ENCODE results near the gene OGDHL.
"Not testable (repeated sequence)": the region's sequence is repeated elsewhere in the genome, so short reads cannot be mapped to it uniquely, and the experiment has no call there.

Gene OGDHL

DNA sequence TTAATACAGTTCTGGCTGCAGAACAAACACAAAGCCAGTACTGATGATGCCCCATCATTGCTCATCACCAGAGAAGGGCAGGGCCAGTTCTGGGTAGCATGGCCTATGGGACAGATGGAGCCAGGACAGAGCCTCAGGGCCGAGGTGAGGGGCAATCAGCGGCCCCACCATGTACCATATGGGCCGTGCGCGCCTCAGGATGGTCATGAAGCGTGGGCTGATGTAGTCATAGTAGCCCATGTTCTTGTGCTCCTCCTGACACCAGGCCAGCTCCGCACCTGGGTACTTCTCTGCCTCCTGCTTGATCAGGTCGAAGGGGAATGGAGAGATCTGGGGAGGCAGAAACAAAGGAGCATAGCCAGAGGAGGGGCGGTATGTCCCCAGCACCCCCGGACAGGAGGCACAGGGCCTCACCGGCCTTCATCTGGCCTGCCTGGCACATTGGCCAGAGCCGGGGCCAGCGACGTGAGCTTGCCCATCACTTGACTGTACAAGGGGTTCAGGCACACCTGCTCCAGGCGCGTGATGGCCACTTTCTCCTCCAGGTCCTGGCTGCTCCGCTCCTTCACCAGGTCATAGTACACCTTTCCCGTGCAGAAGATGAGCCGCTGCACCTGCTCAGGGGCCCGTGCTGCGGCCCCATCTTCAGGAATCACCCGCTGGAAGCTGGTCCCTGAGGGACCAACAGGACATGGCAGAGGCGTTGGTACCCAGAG, 26.1 kb downstream of the OGDHL start:
- in situ Hi-C loops (cut with HindIII; ENCODE audit: low pct_ligation_motif_present, low sequenced_read_pairs) = no loop called here
- no peaks in the 10 kb centered on the region for H3K27me3 ChIP-seq (replicated peaks)
- H3K36me3 ChIP-seq (replicated peaks) = no peaks in the 10 kb centered on the region
- no peak overlapping the region for H3K4me3 ChIP-seq (ENCODE audit: low read depth, low read length)
- H3K27ac ChIP-seq = no peak overlapping the region
- DNase-seq = no peak
- TF ChIP-seq, protein P1, sequence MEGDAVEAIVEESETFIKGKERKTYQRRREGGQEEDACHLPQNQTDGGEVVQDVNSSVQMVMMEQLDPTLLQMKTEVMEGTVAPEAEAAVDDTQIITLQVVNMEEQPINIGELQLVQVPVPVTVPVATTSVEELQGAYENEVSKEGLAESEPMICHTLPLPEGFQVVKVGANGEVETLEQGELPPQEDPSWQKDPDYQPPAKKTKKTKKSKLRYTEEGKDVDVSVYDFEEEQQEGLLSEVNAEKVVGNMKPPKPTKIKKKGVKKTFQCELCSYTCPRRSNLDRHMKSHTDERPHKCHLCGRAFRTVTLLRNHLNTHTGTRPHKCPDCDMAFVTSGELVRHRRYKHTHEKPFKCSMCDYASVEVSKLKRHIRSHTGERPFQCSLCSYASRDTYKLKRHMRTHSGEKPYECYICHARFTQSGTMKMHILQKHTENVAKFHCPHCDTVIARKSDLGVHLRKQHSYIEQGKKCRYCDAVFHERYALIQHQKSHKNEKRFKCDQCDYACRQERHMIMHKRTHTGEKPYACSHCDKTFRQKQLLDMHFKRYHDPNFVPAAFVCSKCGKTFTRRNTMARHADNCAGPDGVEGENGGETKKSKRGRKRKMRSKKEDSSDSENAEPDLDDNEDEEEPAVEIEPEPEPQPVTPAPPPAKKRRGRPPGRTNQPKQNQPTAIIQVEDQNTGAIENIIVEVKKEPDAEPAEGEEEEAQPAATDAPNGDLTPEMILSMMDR (IDR thresholded peaks at IDR 0.05; ENCODE audit: low read depth, low read length, missing control alignments) = no peak

DNA sequence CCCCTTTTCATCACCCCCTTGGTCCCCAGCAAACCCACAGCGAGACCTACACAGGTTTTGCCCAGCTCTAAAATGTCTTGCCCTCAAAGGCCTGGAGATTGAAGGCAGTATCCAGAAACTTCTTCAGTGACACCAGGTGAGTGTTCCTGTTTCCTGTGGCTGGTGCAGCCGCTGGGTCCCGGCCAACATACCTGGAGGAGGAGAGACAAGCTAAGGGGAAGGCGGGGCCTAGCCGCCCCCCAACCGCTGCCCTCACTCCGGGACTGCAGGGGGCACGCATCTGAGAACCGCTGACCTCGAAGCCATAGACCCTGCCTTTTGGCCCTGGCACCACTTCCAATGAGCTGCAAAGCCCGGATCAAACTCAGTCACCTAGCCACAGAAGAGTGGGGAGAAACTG, 27.0 kb downstream of the OGDHL start:
- no peaks in the 10 kb centered on the region for H3K27me3 ChIP-seq (replicated peaks)
- no peaks in the 10 kb centered on the region for H3K36me3 ChIP-seq (replicated peaks)
- no peak overlapping the region for H3K4me3 ChIP-seq (ENCODE audit: low read depth, low read length)
- TF ChIP-seq, protein P1 (IDR thresholded peaks at IDR 0.05; ENCODE audit: low read depth, low read length, missing control alignments) = no peak
- in situ Hi-C loops (cut with HindIII; ENCODE audit: low pct_ligation_motif_present, low sequenced_read_pairs) = no loop called here
- DNase-seq = no peak
- H3K27ac ChIP-seq = no peak overlapping the region

DNA sequence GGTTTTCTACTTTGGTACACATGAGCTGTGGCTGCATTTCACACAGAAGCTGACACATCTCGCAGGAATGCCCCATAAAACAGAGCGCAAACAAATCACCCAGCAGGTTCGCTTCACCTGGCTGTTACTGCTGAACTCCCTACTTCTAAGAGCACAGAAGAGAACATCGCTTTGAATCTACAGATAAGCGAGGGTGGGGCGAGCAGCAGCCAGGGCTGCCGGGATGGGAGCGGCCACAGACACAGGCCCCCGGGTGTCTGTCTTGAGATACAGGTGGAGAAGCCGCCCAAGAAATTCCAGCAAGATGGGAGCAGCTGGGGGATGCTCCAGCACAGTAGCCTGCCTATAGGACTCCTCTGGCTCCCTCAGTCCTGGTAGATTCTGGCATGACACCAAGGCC, 27.4 kb downstream of the OGDHL start:
- no peaks in the 10 kb centered on the region for H3K36me3 ChIP-seq (replicated peaks)
- H3K27me3 ChIP-seq (replicated peaks) = no peaks in the 10 kb centered on the region
- in situ Hi-C loops (cut with HindIII; ENCODE audit: low pct_ligation_motif_present, low sequenced_read_pairs) = no loop called here
- H3K27ac ChIP-seq = no peak overlapping the region
- no peak overlapping the region for H3K4me3 ChIP-seq (ENCODE audit: low read depth, low read length)
- DNase-seq = no peak
- TF ChIP-seq, protein P1 (IDR thresholded peaks at IDR 0.05; ENCODE audit: low read depth, low read length, missing control alignments) = no peak

DNA sequence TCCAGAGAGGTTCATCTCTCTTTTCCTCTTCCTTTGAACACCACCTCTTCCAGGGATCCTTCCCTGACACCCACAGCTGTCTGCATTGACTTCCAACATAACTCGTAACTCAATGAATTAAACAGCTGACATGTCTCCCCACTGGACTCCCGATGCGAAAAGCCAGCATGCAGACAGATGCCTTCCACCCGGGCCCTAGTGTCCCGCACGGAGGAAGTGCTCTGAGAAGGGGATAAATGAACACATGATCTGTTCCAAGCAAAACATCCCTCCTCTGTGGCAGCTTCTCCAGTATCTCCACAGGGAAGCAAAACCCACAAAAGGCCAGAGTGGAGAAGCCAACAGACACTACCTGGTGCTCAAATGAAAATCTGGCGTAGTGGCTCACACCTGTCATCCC, 28.3 kb downstream of the OGDHL start:
- H3K27me3 ChIP-seq (replicated peaks) = no peaks in the 10 kb centered on the region
- no peaks in the 10 kb centered on the region for H3K36me3 ChIP-seq (replicated peaks)
- in situ Hi-C loops (cut with HindIII; ENCODE audit: low pct_ligation_motif_present, low sequenced_read_pairs) = no loop called here
- no peak overlapping the region for H3K4me3 ChIP-seq (ENCODE audit: low read depth, low read length)
- H3K27ac ChIP-seq = no peak overlapping the region
- no peak for DNase-seq
- TF ChIP-seq, protein P1 (IDR thresholded peaks at IDR 0.05; ENCODE audit: low read depth, low read length, missing control alignments) = no peak

DNA sequence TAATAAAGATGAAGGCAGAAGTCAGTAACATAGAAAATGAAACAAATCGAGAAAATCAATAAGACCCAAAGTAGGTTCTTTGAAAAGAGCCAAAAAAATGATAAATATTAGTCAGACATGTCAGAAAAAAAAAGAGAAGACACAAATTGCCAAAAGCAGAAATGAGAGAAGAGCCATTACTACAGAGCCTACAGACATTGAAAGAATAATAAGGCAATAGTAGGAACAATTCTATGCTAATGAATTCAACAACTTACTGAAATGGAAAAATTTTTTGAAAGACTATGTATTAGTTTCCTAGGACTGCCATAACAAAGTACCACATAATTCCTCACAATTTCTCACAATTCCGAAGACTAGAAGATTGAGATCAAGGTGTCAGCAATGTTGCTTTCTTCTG, 35.5 kb downstream of the OGDHL start:
- DNase-seq = no peak
- Histone ChIP-seq H3K36me3 (replicated peaks) (no peaks in the 10 kb centered on the region), H3K27me3 (replicated peaks) (no peaks in the 10 kb centered on the region), H3K4me3 (ENCODE audit: low read depth, low read length) (no peak overlapping the region), H3K27ac (no peak overlapping the region)
- in situ Hi-C loops (cut with HindIII; ENCODE audit: low pct_ligation_motif_present, low sequenced_read_pairs) = no loop called here
- TF ChIP-seq, protein P1 (IDR thresholded peaks at IDR 0.05; ENCODE audit: low read depth, low read length, missing control alignments) = no peak

DNA sequence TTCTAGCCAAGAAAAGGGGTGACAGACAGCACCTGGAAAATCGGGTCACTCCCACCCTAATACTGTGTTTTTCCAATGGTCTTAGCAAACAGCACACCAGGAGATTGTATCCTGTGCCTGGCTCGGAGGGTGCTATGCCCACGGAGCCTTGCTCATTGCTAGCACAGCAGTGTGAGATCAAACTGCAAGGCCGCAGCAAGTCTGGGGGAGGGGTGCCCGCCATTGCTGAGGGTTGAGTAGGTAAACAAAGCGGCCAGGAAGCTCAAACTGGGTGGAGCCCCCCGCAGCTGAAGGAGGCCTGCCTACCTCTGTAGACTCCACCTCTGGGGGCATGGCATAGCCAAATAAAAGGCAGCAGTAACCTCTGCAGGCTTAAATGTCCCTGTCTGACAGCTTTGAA, 47.0 kb downstream of the OGDHL start:
- H3K27me3 ChIP-seq (replicated peaks); H3K27ac ChIP-seq; H3K36me3 ChIP-seq (replicated peaks); H3K4me3 ChIP-seq (ENCODE audit: low read depth, low read length); in situ Hi-C loops (cut with HindIII; ENCODE audit: low pct_ligation_motif_present, low sequenced_read_pairs); DNase-seq: not testable (repeated sequence)
